GM21423 (cell line): Measurements from ENCODE around the gene PCDH9.

Experiments
- ATAC-seq: cut with Tn5 transposase; IDR thresholded peaks from one replicate; pipeline ENCODE4 v1.9.1; 2021; ENCODE audit warnings: mild to moderate bottlenecking, moderate library complexity; ENCODE audit not compliant: unreplicated experiment

PCDH9 gene

GRCh38 chr13:67226696-67227095, 3.4 kb downstream of the PCDH9 start:
- no peak for ATAC-seq

- ATAC-seq = no peak
These were observed 4.6 kb downstream of the PCDH9 start for GRCh38 chr13:67225252-67226159.

GRCh38 chr13:67224148-67224846, 5.8 kb downstream of the PCDH9 start:
- peak; percentile 66 for ATAC-seq

- no peak for ATAC-seq
These were observed 6.4 kb downstream of the PCDH9 start for GRCh38 chr13:67223742-67224141.

- no peak for ATAC-seq
These were observed 7.1 kb downstream of the PCDH9 start for GRCh38 chr13:67223024-67223423.

- ATAC-seq = peak; percentile 65
These were observed 8.4 kb downstream of the PCDH9 start for GRCh38 chr13:67221630-67222226.

GRCh38 chr13:67219113-67219512, 11.0 kb downstream of the PCDH9 start:
- no peak for ATAC-seq

GRCh38 chr13:67217880-67218279, 12.3 kb downstream of the PCDH9 start:
- no peak for ATAC-seq

GRCh38 chr13:67216864-67217263, 13.3 kb downstream of the PCDH9 start:
- no peak for ATAC-seq

- ATAC-seq = no peak
These were observed 19.9 kb downstream of the PCDH9 start for GRCh38 chr13:67210208-67210607.

GRCh38 chr13:67208552-67208951, 21.6 kb downstream of the PCDH9 start:
- ATAC-seq = no peak

- ATAC-seq = no peak
These were observed 25.4 kb downstream of the PCDH9 start for GRCh38 chr13:67204764-67205163.

- no peak for ATAC-seq
These were observed 29.5 kb downstream of the PCDH9 start for GRCh38 chr13:67200605-67201004.

- ATAC-seq = no peak
These were observed 30.0 kb downstream of the PCDH9 start for GRCh38 chr13:67200183-67200582.

GRCh38 chr13:67197704-67198103, 32.4 kb downstream of the PCDH9 start:
- no peak for ATAC-seq

- ATAC-seq = no peak
These were observed 36.2 kb downstream of the PCDH9 start for GRCh38 chr13:67193979-67194378.

- ATAC-seq = no peak
These were observed 37.4 kb downstream of the PCDH9 start for GRCh38 chr13:67192751-67193150.

GRCh38 chr13:67186995-67187569, 43.1 kb downstream of the PCDH9 start:
- ATAC-seq = no peak

- no peak for ATAC-seq
These were observed 45.9 kb downstream of the PCDH9 start for GRCh38 chr13:67184247-67184646.

- ATAC-seq = no peak
These were observed 47.0 kb downstream of the PCDH9 start for GRCh38 chr13:67183151-67183550.

GRCh38 chr13:67175836-67176459, 54.2 kb downstream of the PCDH9 start:
- ATAC-seq = no peak
